GM21619 (cell line): ENCODE data around the gene TK2.
A peak's percentile ranks its signal among the peaks of the same experiment; 100 is the strongest.

Experiments
- ATAC-seq: cut with Tn5 transposase; IDR thresholded peaks from one replicate; pipeline ENCODE4 v1.9.1; 2021; ENCODE audit not compliant: unreplicated experiment

TK2 gene

GRCh38 chr16:66547101-66547989, 2.6 kb downstream of the TK2 start:
- ATAC-seq: no peak

GRCh38 chr16:66544016-66544757, 5.7 kb downstream of the TK2 start:
- ATAC-seq: no peak

DNA sequence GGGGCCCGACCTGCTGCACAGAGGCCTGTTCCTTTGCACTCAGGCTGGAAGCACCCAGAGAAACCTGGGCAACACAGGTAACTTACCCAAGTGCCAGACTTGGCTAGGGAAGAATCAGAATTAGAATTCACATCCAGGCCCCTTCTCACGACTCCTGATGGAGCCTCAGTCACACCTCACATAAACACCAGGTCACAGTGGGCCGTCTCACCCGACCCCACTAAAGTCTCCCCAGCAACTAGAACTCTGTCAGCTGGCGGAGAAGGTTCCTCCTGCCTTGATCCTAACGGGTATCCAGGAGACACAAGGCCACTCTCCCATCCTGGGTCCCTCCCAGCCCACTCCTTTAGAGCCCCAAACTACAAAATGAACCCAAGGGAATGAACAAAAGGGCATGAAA, 6.4 kb downstream of the TK2 start:
- ATAC-seq: no peak

GRCh38 chr16:66542396-66542795, 7.5 kb downstream of the TK2 start:
- ATAC-seq: no peak

- ATAC-seq: no peak
These were observed 8.2 kb downstream of the TK2 start for GRCh38 chr16:66541388-66542355.

DNA sequence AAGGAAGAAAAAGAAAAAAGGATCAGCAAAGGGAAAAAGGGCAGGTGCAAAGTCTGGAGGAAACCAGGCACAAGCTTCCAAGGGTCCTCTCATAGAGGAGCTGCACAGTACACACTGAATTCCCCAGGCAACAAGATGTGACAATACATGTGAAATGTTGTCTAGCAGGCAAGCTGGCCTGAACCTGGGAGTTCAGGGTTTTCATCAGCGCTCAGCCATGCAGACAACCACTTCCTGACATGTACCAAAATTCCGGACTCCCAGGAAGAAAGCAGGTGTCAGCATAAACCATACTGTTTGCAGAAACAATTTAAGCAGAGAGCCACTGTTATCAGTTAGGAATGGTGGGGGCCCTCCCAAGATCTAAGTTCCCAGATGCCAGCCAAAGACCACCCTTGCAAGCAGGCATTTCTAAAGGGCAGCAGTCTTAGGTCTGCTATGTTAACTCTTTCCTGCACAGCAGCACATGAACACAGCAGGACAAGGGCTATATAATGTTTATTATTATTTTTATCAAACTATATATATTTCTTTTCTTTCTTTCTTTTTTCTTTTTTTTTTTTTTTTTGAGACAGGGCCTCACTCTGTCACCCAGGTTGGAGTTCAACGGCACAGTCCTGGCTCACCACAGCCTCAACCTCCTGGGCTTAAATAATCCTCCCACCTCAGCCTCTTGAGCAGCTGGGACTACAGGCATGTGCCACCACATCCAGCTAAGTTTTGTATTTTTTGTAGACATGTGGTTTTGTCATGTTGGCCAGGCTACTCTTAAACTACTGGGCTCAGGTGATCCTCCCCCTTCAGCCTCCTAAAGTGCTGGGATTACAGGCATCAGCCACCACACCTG, 10.1 kb downstream of the TK2 start:
- peak; percentile 82 for ATAC-seq

GRCh38 chr16:66538910-66539309, 11.0 kb downstream of the TK2 start:
- ATAC-seq: no peak

GRCh38 chr16:66537236-66537635, 12.7 kb downstream of the TK2 start:
- no peak for ATAC-seq

DNA sequence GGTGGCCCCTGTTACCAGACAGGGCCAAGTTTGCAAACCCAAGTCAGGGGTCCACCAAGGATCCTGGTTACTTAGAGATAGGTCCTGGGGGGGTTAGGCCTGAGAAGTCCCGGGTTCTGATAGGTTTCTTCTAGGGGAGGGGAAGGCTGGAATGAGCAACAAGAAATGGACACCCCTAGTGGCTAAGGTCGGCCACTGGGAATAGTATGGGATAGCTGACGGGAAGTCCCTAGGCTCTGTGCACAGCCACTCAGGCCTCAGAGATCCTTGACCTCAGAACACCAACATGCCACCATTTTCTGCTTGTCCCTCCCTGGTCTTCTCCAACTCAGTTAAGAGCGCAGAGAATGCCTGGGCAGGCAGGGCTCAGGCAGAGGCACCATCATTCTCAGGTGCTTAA, 13.4 kb downstream of the TK2 start:
- ATAC-seq: no peak

DNA sequence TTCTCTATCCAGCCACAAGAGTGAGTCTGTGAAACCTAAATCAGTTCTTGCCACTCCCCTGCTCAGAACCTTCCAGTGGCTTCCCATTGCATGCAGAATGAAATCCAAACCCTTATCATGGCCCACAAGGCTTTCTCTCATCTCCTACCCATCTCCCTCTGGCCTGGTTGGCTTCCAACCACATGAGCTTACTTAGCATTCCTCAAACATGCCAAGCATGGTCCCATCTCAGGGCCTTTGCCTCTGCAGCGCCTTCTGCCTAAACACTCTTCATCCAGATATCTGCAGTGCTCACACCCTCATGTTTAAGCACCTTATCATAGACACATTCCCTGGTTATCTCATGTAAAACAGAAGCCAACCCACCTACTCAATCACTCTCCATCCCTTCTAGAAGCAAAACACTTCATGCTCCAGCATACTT, 15.5 kb downstream of the TK2 start:
- ATAC-seq: no peak

DNA sequence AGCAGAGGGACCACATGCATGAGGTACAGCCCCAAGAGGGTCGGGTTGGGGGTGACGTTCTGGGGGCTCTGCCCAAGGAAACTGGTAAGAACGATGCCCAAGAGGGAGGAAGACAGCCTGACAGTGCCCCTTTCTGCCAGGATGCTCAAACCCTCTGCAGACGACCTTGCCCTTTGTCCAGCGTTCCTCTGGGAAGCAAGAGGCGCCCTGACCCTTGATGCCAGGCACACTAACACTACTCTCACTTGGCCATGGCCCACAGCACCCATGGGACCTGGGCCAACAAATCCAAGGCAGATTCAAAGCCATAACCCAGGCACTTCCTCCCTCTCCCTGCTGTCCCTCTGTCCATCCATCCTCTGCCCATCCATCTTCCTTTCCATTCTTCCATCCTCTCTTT, 20.4 kb downstream of the TK2 start:
- ATAC-seq: no peak

DNA sequence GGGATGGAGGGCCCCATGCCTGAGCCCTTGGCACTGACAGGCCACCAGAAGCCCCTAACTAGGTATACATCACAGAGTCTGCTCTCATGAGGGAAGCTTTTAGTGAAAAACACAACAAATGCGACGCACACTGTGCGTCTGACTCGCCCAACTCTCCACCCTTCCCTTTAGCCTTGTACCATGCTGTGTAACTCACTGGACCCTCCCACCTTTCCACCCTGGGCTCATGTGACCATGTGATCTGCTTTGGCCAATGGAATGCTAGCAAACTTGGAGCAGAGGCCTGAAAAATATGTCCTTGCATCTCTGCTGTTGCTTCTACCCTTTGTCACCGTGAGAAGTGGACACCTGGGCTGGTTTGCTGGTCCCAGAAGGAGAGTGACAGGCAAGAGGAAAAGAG, 21.6 kb downstream of the TK2 start:
- no peak for ATAC-seq

- no peak for ATAC-seq
These were observed 24.3 kb downstream of the TK2 start for GRCh38 chr16:66525396-66526180.

- ATAC-seq: peak; percentile 48
These were observed 25.2 kb downstream of the TK2 start for GRCh38 chr16:66524601-66525164.

GRCh38 chr16:66523861-66524354, 26.0 kb downstream of the TK2 start:
- peak; percentile 38 for ATAC-seq

- ATAC-seq: no peak
These were observed 26.9 kb downstream of the TK2 start for GRCh38 chr16:66522816-66523590.

DNA sequence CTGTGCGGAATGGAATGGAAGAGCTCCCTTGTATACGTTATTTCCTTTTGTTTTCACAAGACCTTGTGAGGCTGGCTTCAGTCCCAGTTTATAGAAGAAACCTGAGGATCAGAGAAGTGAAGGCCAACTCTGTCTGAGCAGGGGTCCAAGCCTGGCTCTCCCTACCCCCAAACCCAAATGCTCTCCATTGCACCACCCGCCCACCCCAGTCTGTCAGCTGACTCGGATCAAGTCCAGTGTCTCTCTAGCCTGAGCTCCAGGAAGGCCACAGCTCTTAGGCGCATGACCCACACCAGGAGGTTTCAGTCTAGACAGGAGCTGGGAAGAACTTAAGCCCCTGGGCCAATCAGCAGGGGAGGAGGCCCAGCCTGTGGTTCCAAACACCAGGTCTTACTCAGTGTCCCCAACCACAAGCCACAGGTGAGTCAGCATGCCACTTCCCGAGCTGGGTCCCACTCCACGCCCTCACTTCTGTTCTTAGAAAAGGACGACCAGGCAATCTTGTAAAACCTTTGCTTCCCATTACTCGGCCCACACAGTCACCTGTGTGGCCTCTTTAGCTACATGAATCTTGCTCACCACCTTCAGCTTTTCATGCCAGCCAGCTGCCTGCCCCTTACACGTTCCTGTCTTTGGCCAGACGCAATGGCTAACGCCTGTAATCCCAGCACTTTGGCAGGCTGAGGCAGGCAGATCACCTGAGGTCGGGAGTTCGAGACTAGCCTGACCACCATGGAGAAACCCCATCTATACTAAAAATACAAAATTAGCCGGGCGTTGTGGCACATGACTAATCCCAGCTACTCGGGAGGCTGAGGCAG, 27.8 kb downstream of the TK2 start:
- peak; percentile 68 for ATAC-seq
